GM21529 (cell line): ENCODE results near the gene LCE2B.
"Not testable (repeated sequence)": the region's sequence is repeated elsewhere in the genome, so short reads cannot be mapped to it uniquely, and the experiment has no call there.

Experiments used
- ATAC-seq: cut with Tn5 transposase; IDR thresholded peaks from one replicate; pipeline ENCODE4 v1.9.1; 2021; ENCODE audit not compliant: unreplicated experiment

Gene LCE2B

GRCh38 chr1:152685823-152686222 is at the start of gene LCE2B:
Gene LCE2B (plus strand): TSS chr1:152686123. CDS start chr1:152686844, 721 bp downstream.
- not testable (repeated sequence) for ATAC-seq

GRCh38 chr1:152640351-152640750 is 45.6 kb upstream of the LCE2B start:
- no peak for ATAC-seq

DNA sequence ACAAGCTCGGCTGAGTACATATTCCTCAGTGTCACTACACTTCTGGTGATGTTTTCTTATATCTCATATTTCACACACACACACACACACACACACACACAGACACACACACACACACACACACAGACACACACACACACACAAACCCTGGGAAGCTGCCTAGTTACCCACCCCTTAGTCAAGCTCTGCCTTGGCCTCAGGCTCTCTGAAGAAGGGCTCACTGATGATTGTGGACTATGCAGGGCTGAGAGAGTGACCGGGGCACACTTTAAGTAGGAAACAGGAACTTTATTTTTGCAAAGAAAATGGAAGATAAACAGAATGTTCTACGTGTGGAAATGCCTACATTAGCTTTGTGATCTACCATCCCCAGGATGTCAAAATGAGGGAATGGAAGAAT is 42.0 kb upstream of the LCE2B start:
- no peak for ATAC-seq

DNA sequence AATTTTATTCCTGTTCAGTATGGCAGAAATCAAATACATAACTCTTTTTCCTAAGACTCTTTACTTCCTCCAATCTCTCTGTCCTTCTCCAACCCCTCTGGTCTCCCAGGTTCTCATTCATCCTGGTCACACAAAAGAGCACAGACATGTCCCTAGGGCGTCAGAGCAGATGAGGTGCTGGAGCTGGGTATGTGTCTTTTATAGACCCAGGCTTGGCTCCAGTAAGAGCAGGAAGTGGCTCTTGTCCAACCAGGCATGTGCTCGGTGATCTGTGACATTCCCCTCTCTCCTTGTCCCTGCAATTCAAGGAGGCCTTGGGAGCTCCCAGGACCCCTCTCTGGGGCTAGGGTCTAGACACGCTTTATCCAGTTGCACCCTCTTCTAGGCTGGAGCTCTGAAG is 40.8 kb upstream of the LCE2B start:
- ATAC-seq: no peak

DNA sequence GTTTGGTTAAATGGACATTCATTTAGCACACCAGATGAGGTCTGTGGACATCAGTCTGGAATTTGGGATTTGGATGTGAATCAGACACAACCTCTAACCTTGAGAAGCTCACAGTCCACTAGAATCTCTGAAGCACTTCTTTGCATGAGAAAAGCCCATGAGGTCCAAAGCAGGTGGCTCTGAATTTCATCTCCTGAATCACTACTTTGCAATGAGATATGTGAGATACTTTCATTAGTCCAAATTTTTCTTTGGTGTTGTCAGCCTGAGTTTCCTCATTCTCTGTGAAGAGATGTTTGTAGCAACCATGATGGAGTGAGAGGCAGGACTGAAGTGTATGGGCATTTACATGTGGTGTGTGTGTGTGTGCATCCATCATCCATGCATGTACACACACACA is 39.3 kb upstream of the LCE2B start:
- ATAC-seq: no peak

- no peak for ATAC-seq
Measured at GRCh38 chr1:152654110-152654509, 31.8 kb upstream of the LCE2B start.

DNA sequence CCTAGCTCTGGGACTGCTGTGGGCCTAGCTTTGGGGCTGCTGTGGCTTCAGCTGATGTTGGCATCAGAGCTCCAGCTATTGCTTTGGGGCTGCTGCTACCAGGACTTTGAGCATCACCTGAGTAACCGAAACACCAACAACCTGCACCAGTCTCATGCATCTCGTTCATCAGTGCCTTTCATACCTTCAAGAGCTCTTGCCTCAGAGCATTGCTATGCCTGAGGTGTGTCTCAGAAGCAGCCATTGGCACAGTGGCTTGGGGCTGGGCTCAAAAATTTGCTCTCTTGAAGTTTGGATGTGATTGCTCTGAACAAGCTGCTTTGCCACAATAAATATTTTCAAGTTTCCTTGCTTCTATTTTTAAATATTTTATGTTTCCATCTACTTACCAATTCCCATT is 29.5 kb upstream of the LCE2B start:
- no peak for ATAC-seq

DNA sequence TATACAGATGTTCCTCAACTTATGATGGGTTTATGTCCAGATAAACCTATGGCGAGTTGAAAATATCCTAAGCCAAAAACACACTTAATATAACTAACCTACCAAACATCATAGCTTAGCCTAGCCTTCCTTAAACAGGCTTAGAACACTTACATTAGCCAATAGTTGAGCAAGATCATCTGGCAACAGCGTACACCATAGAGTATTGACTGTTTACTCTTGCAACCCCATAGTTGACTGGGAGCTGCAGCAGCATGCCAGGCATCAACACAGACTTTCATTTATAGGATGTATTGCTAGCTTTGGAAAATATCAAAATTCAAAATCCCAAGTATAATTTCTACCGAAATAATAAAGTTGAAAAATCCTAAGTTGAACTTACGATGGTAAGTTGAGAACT is 28.2 kb upstream of the LCE2B start:
- no peak for ATAC-seq

DNA sequence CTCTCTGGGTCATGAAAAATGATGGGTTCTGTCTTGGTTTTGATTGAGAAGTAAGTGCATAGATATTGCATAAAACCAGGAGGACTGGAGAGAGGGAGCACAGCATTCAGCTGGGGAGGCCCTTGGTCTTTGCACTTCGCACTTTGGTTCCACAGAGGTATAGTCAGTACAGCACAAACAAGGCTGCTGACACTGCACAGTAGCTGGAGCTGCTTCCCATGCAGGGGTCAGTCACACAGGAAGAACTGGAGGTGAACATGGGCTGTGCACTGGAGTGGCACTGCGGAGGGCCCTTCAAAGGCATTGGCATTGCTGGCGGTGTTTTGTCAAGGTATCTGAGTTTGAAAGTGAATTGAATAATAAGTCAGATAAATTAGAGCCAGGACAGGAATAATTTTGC is 27.3 kb upstream of the LCE2B start:
- no peak for ATAC-seq

GRCh38 chr1:152663098-152663497 is 22.8 kb upstream of the LCE2B start, which contains the start of gene LCE2D:
Gene LCE2D (plus strand): TSS chr1:152663380. CDS start chr1:152664106, 726 bp downstream.
- no peak for ATAC-seq

- not testable (repeated sequence) for ATAC-seq
Measured at GRCh38 chr1:152666171-152666570, 19.8 kb upstream of the LCE2B start.

DNA sequence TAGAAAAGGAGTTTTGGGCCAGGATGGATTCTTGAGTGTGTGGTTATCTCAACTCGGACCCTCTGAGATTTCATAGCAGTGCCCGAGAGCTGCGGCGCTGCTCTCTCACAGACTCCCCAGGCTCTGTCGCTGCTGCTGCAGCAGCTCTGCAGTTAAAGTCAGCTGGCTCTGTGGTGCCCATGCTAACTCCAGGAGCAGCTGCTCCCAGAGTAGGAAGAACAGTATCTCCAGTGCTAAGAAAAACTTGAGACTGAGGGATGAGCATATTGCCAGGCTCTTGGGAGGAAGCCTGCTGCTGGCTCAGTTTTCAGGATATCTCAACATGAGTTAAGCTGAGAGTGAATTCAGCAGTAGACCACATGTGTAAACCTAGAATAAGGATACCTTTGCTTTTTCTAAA is 18.3 kb upstream of the LCE2B start:
- ATAC-seq: no peak

DNA sequence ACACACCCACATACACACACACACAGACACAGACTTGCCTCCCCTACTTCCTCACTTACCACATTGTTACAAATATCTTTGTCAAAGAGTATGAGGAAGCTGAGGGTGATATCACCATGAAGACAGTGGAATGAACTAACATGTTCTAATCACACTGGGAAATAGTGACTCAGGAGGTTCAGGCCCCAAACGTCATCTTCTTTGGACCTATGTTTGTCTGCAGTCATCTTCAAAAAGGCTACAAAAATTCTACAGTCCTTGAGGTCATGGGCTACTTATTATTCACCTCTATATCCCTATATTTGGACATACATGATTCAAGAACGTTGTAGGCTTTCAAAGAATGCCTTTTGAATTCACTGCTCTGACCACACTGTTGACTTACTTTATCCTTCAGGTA is 12.9 kb upstream of the LCE2B start:
- ATAC-seq: no peak

DNA sequence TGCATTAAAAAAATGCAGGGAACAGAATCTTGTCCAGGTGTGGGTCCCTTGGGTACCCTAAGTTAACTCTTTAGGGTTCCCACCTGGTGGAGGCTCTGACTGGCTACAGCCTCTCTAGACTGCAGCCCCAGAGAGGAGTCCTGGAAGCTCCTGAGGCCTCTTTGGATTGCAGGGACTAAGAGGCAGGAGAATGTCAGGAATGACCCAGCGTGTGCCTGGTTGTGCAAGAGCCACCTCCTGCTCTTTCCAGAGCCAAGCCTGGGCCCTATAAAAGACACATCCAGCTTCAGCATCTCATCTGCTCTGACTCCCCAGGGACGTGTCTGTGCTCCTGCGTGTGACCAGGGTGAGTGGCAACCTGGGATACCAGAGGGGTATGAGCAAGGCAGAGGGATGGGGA is 10.9 kb upstream of the LCE2B start, which contains the start of gene LCE2C:
LCE2C (plus strand) TSS at position 297 of the 400 bp plus-strand sequence. CDS start 737 bp downstream, outside the sequence.
- not testable (repeated sequence) for ATAC-seq

DNA sequence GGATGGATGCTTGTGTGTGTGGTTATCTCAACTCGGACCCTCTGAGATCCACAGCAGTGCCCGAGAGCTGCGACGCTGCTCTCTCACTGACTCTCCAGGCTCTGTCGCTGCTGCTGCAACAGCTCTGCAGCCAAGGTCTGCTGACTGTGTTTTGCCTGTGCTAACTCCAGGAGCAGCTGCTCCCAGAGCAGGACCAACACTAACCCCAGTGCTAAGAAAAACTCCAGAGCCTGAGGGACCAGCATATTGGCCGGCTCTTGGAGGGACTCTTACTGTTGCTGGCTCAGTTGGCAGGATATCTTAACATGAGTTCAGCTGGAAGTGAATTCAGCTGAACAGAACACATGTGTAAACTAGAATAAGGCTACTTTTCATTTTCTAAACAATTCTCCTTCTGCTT is 6.5 kb upstream of the LCE2B start:
- ATAC-seq: no peak

DNA sequence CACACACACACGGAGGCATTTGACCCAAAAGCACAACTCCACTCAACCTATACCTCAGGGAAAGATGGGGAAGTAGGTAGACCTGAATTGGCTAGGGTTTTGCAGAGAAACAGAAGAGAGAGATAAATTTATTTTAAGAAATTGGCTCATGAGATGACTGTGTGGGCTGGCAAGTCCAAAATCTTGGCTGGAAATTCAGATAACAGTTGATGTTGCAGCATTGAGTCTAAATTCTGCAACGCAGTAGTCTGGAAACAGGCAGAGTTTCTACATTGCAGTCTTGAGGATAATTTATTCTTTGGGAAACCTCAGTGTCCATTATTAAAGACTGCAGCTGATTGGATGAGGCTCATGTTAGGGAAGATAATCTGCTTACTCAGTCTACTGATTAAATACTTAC is 4.3 kb upstream of the LCE2B start:
- no peak for ATAC-seq

DNA sequence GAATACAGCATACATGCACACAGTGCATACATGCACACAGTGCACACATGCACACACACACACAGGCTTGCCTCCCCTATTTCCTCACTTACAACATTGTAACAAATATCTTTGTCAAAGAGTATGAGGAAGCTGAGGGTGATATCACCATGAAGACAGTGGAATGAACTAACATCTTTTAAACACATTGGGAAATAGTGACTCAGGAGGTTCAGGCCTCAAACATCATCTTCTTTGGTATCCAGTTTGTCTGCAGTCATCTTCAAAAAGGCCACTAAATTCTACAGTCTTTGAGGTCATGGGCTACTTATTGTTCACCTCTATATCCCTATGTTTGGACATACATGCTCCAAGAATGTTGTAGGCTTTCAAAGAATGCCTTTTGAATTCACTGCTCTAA is 2.1 kb upstream of the LCE2B start:
- no peak for ATAC-seq

DNA sequence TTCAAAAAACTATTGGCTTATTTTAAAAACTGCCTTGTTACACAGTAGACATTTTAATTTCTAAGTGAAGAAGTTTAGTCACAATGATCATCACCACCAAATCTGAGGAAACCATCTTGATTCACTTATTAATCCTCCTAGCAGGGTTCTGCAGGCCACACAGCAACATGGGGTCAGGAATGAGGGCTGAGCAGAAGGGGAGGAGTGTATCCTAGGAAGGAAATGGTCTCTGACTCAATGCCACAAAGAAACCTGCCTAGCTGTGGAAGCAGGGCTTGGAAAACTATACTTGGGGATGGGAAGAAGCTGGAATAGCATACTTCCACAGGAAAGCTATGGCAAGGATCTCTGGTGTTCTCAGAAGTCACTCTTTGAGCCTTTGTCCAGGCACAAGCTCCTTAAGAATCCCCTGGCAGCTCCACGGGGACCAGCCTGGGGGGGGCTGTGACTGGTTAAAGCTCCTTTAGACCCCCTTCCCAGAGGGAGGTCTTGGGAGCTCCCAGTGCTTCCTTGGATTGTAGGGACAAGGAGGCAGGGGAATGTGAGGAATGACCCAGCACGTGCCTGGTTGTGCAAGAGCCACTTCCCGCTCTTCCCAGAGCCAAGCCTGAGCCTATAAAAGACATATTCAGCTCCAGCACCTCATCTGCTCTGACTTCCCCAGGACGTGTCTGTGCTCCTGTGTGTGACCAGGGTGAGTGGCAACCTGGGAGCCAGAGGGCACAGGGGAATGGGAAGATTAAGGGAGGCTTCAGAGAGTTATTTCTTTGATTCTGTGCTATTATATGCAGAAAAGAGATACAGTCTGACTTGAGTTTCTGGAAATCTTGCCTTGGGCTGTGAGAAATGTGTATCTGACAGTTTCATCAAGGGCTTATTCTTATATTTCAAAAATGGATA is 12.0 kb downstream of the LCE2B start, which contains the start of gene LCE2A:
LCE2A (plus strand) TSS at position 645 of the 900 bp plus-strand sequence. CDS start 557 bp downstream, outside the sequence.
- no peak for ATAC-seq

GRCh38 chr1:152699746-152700145 is 13.8 kb downstream of the LCE2B start:
- no peak for ATAC-seq

DNA sequence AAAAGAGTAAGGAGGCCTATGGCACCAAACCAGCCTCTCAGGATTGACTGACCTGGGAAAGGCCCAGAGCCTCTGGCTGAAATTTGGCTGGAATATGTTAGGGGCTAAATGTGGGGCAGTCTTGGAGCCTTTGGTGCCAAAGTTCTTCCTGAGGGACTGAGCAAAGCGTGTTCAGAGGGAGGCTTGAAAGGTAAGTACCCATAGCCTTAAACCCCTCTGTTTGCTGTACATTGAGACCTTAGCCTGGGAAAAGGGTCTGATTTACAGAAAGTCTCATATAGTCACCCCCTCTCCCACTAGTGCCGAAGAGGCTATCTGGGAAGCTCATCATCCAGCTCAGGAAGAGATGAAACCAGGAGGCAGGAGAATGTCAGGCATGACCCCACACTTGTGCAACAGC is 21.9 kb downstream of the LCE2B start, which contains the start of gene LCE4A:
LCE4A (plus strand) TSS at position 301 of the 400 bp plus-strand sequence. CDS start 916 bp downstream, outside the sequence.
- ATAC-seq: no peak

- ATAC-seq: no peak
Measured at GRCh38 chr1:152718238-152718637, 32.3 kb downstream of the LCE2B start.

DNA sequence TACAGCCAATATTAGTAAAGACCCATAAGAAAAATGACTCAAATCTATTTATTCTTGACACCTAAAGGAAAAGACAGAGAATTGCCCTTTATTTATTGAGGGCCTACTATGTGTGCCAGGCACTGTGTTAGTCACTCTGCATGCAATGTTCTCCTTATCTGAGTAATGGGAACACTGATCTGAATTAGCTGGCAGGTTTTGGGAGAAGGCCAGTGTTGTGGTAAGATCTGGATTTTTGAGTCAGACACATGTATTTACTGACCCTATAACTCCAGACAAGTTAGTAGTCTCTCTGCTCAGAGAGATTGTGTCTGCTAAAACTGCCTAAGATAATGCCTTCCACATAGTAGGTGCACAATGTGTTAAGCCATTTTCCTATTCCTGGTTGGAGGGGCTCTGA is 39.3 kb downstream of the LCE2B start:
- no peak for ATAC-seq
